Measurements from ENCODE around the gene MAP2K5. TPM values are rescaled to one million over a fixed set of nuclear protein-coding genes. Genes with fewer than 3 reads are reported as not detected.
A peak's percentile ranks its signal among the peaks of the same experiment; 100 is the strongest.

The MAP2K5 gene
- total RNA-seq, 1 donor from 2014 or later = 2.9 TPM

DNA sequence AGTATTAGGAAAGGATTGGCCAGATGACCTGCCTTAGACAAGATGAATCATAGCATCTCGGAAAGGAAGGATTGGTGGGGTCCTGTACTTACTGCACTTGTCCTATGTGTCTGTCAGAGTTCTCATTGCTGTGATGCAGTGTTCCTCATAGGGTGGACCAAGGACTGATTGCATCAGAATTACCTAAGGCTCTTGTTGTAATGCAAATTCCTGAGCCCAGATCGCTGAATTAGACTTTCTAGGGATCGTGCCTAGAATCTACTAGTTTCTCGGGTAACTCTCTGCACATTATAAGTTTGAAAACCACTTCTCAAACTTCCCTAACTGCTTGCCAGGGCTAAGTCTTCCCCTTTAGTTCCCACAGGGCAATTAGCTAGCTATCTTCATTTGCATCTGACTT is 207.9 kb downstream of the MAP2K5 start:
- Histone ChIP-seq H3K4me3 (ENCODE audit: low read depth, low read length) (no peak overlapping the region), H3K27me3 (ENCODE audit: control insufficient read depth, insufficient read depth, low read length) (no peaks in the 10 kb centered on the region), H3K36me3 (ENCODE audit: control insufficient read depth, insufficient read depth, low read length) (no peaks in the 10 kb centered on the region)
- DNase-seq (ENCODE audit: low read depth) (peak; percentile 18), FAIRE-seq (peak; percentile 13)
- TF ChIP-seq, protein P1, sequence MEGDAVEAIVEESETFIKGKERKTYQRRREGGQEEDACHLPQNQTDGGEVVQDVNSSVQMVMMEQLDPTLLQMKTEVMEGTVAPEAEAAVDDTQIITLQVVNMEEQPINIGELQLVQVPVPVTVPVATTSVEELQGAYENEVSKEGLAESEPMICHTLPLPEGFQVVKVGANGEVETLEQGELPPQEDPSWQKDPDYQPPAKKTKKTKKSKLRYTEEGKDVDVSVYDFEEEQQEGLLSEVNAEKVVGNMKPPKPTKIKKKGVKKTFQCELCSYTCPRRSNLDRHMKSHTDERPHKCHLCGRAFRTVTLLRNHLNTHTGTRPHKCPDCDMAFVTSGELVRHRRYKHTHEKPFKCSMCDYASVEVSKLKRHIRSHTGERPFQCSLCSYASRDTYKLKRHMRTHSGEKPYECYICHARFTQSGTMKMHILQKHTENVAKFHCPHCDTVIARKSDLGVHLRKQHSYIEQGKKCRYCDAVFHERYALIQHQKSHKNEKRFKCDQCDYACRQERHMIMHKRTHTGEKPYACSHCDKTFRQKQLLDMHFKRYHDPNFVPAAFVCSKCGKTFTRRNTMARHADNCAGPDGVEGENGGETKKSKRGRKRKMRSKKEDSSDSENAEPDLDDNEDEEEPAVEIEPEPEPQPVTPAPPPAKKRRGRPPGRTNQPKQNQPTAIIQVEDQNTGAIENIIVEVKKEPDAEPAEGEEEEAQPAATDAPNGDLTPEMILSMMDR (IDR thresholded peaks at IDR 0.05; ENCODE audit: insufficient read depth, low read length, severe bottlenecking) = no peak

DNA sequence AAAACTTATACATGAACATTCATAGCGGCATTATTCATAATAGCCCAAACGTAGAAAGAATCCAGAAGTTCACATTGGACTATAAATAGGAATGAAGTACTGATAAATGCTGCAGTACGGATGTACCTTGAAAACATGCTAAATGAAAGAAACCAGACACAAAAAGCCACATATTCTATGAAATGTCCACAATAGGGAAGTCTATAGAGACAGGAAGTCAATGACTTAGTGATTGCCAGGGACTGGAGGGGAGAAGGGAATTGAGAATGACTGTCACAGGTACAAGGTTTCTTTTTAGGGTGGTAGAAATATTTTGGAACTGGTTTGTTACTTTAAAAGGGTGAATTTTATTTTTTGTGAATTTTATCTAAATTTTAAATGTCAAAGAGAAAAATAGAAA is 211.4 kb downstream of the MAP2K5 start:
- H3K4me3 ChIP-seq (ENCODE audit: low read depth, low read length) = no peak overlapping the region
- FAIRE-seq = no peak
- no peak for DNase-seq (ENCODE audit: low read depth)
- no peaks in the 10 kb centered on the region for H3K36me3 ChIP-seq (ENCODE audit: control insufficient read depth, insufficient read depth, low read length)
- TF ChIP-seq, protein P1 (IDR thresholded peaks at IDR 0.05; ENCODE audit: insufficient read depth, low read length, severe bottlenecking) = no peak
- no peaks in the 10 kb centered on the region for H3K27me3 ChIP-seq (ENCODE audit: control insufficient read depth, insufficient read depth, low read length)

DNA sequence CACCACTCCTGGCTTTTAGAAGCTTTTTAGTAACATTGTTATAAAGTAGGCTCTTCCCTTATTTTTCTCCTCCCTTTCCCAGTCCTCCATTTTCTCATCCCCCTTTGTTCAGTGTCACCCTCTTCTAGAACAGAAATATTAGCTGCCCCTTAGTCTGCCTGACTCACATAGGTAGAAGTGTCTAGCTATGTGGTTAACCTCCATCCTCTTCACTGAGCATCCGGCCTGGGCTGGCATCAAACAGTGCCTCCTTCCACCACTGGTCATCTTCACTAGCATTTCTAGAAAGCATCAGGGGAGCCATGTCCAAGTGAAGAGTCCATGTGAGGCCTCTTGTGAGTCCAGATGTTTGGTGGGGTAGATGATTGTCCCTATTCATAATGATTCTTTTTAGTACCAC is 212.8 kb downstream of the MAP2K5 start:
- no peak for FAIRE-seq
- TF ChIP-seq, protein P1 (IDR thresholded peaks at IDR 0.05; ENCODE audit: insufficient read depth, low read length, severe bottlenecking) = no peak

DNA sequence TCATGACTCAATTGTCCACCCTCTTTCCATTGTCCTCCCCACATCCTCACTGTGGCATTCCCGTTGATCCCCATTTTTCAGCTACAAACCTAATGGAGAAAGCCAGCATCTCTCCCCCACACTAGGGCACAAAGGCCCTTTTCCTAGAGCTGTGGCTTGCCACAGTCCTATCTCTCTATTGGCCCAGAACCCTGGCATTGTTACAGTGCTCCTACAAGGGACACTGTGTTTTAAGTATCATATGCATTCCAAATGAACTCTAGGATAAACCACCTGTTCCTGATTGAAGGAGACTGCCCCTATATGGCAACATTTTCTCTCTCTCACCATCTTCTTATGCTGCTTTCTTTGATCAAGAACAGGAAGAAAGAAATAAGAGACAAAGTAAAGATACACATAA is 213.4 kb downstream of the MAP2K5 start:
- Histone ChIP-seq H3K4me3 (ENCODE audit: low read depth, low read length) (no peak overlapping the region), H3K36me3 (ENCODE audit: control insufficient read depth, insufficient read depth, low read length) (no peaks in the 10 kb centered on the region), H3K27me3 (ENCODE audit: control insufficient read depth, insufficient read depth, low read length) (no peaks in the 10 kb centered on the region)
- FAIRE-seq (no peak), DNase-seq (ENCODE audit: low read depth) (no peak)
- TF ChIP-seq, protein P1 (IDR thresholded peaks at IDR 0.05; ENCODE audit: insufficient read depth, low read length, severe bottlenecking) = no peak

More for the DNA sequence above, 212.8 kb downstream of the MAP2K5 start:
- Histone ChIP-seq H3K4me3 (ENCODE audit: low read depth, low read length) (no peak overlapping the region), H3K36me3 (ENCODE audit: control insufficient read depth, insufficient read depth, low read length) (no peaks in the 10 kb centered on the region), H3K27me3 (ENCODE audit: control insufficient read depth, insufficient read depth, low read length) (no peaks in the 10 kb centered on the region)
- no peak for DNase-seq (ENCODE audit: low read depth)

DNA sequence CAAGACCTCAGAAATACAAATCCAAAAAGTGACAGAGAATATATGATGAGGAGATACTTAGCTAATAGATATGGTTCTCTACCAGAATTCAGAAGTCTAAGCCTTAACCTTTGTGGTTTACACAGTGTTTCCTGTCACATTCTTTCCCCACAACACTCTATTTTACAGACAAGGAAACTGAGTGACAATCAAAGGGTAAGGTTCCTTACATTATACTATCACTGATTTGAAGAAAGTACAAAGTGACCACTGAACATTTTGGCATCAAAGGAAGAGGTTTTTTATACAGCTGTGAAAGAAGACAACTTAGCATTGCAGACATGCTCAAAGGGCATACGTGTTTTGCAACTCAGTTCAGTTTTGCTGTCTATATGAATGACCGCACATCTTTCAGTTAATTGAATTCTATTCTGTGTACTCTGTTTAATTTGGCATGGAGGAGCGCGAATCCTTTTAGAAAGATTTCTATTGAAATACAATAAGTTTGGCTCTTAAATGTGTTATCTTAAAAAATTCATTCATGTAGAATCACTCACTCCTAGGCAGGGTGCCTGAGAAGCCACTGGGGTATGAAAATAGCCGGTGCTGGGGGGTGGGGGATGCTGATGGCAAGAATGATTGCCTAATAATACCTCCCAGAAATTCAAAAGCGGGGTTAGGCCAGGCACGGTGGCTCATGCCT is 216.3 kb downstream of the MAP2K5 start:
- no peaks in the 10 kb centered on the region for H3K36me3 ChIP-seq (ENCODE audit: control insufficient read depth, insufficient read depth, low read length)
- H3K27me3 ChIP-seq (ENCODE audit: control insufficient read depth, insufficient read depth, low read length) = no peaks in the 10 kb centered on the region
- DNase-seq (ENCODE audit: low read depth) (no peak), FAIRE-seq (no peak)
- TF ChIP-seq, protein P1 (IDR thresholded peaks at IDR 0.05; ENCODE audit: insufficient read depth, low read length, severe bottlenecking) = no peak
- no peak overlapping the region for H3K4me3 ChIP-seq (ENCODE audit: low read depth, low read length)

DNA sequence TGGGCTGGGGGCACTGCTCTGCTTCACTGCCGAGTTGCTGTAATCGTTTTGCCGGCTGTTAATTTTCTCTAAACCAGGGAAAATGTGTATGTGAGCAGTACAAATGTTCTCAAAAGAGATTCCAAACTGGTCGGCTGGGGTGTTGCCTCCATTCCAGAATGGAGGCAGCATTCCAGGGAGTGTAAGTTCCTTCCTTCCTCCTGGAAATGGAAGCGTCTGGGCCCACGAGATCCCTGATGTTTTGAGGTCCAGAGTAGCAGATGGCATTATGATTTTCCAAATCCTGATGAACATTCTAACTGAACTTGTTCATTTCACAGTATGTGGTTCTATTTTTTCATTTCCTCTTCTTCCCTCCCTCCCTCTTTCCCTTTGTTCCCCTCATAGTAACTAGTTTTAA is 218.4 kb downstream of the MAP2K5 start:
- Histone ChIP-seq H3K27me3 (ENCODE audit: control insufficient read depth, insufficient read depth, low read length) (no peaks in the 10 kb centered on the region), H3K36me3 (ENCODE audit: control insufficient read depth, insufficient read depth, low read length) (peaks cover 2% of the 10 kb centered on the region), H3K4me3 (ENCODE audit: low read depth, low read length) (no peak overlapping the region)
- peak; percentile 43 for FAIRE-seq
- DNase-seq (ENCODE audit: low read depth) = no peak
- TF ChIP-seq, protein P1 (IDR thresholded peaks at IDR 0.05; ENCODE audit: insufficient read depth, low read length, severe bottlenecking) = no peak

Data from bronchial epithelial cell (primary cell).